Caki2 (cell line): Measurements from ENCODE around the gene CERS6. TPM values are rescaled to one million over a fixed set of nuclear protein-coding genes. Genes with fewer than 3 reads are reported as not detected.

Experiments used
- DNase-seq: peaks from one replicate; pipeline ENCODE4 v3.0.0-alpha.2; 2015; ENCODE audit warnings: low read depth
- in situ Hi-C: cut with HindIII; loops from 2 replicates; pipeline ENCODE4 v1.10.0; 2016; ENCODE audit warnings: low sequenced_read_pairs, low pct_unique_long_range_greater_than_20kb, mixed read lengths
- total RNA-seq: library from RNA; depleted of rRNA; stranded (reverse); fragments of >200 nt; shearing (Covaris generic); gene quantifications from 2 replicates; pipeline ENCODE4 v1.2.3, GENCODE V29; 2014; ENCODE audit warnings: low replicate concordance

The CERS6 gene
- total RNA-seq, 1 experiment from 2014 or later = 7.2 TPM

DNA sequence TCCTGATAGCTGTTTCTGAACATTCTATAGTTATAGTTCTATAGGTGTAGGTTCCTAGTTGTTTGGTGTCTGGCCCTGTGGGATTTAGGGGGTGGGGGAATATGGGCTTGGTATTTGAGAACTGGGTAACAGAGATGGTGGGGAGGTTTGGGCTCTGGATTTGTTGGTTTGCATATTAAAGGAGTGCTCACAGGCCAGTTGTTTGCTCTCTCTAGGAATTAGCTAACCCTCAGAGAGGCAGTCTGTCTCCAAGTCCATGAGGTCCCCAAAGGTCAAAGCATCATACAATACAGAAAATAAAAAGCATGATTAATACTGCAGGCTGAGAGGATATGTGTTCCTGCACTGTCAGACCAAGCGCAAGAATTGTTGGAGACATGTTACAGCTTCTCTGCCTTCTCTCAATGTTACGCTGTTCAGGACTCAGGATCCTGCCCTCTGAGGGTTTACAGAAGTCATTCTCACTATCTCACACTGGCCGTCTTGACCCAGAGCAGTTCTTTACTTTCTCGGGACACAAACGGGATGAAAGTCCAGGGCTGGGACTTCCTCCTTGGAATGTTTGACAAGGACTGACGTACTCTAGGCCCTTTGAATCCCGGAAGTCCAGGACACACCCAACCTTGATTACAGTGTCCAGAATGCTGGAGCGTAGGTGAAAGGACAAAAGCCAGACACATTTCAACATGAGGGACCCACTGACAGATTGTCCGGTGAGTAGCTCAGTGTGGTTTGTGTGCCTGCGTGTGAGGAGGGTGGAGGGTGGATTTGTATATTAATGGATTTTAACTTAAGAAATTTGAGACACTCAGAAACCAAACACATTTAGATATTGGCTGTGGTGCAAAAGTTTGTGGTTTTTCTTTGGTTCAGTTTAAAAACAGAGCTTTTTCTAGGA is 346.1 kb downstream of the CERS6 start, which contains the start of gene NOSTRIN:
TSS of gene NOSTRIN (plus strand) at position 677 of the 898 bp plus-strand sequence. CDS start at position 687, 10 bp downstream.
- in situ Hi-C loops = no loop called here
- no peak for DNase-seq

DNA sequence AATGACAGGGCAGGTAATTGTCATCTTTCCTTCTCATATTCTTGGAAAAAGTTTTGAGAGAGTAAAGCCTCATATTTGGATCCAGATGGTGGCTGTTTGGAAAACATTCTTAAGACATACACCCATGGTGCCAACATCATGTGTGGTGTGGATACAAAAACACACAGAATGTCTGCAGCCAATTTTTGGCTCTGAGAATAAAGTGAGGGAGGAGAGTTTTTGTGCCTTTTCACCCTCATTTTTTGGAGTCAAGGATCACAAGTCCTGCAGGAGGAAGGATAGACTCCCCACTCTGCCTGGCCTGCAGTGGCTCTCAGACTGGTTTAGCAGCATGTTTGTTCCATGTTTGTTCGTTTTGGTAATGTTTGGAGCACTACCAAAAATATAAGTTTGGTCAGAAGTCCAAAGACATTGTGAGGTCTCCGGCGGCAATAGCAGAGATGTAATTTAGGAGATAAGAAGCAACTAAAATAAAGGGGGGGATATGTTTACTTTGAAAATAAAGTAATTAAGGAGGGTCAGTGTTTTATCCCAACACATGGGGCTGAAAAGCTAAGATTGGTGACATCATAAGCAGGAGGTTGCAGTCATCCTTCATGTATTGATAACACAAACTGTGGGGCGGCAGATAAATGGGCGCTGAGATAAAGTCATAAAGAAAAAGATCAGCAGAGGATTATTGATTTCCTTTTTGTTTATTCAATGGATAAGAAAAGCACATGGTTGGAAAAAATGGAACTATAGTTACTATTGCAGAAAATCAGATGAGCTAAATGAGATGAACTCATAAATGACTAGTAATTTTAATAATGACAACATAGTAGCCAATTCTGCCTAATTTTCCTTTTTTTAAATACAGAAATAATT is 347.0 kb downstream of the CERS6 start:
- in situ Hi-C loops = no loop called here

DNA sequence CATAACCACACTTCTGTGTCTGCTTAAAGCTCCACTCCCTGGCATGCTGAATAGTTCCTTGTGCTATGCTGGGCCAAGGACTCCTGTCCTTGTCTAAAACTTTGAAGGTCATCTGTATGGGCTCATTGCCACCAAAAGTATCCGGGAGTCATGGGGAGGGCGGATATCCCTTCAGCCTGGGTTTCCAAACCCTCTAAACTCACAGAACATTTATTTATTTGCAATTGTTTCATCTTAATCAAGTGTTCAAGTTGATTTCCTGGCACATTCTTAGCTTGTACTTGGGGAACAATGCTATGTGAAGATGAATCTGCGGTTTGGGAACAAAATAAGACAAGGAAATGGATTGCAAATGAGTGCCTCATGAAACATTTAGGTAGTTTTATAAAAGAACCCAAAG is 348.1 kb downstream of the CERS6 start:
- in situ Hi-C loops = no loop called here
- no peak for DNase-seq

More for the DNA sequence above, 347.0 kb downstream of the CERS6 start:
- DNase-seq = no peak

DNA sequence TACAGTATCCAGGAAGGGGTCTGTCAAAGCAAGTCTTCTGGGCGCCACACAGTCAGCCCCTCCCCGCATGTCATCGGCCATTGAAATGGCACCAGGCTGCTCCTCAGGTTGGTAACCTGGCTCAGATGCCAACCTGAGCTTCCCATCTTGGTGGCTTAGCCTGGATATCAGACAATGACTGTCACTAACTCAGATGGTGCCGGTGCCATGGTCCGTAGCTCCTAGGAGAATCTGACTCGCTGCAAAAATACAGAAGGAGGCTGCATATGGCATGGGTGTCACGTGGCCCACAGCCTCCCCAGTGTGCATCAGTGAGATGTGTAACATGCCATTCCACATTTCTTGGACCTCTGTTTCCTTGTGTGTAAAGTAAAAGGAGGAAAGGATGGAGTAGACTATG is 349.5 kb downstream of the CERS6 start:
- in situ Hi-C loops = no loop called here
- no peak for DNase-seq

DNA sequence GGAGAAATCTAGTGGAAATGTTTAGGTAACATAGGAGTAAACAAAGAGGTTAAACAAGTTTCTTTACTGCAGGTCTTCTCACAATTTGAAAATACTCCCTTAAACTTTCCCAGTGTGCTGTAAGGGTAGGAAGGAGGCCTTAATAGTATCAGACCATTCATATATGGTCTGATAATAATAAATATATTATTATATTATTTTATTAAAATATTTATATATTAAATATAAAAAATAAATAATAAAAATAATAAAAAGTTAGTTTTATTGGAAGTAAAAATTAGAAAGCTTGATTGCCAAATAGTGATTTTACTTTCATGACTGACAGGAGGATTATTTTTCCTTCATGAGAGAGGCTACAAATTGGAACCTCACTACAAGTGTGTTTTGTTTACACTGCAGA is 353.5 kb downstream of the CERS6 start:
- in situ Hi-C loops = no loop called here
- DNase-seq = no peak

DNA sequence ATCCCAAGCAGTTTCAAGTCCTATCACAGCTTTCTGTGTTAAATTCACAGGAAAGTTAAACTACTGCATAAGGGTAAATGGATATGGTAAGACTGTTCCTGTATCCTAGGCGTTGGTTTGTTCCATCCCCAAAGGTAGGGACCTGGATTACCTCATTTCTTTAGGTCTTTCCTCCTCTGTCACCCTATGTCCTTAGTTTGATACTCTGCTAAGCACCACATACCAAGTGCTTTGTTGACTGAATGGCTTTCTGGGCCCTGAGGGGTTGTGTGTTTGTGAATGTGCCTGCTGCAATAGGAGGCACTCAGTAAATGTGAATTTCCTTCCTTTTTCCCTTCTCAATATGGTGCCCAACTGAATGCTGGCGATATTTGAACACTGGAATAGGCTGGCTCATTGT is 354.2 kb downstream of the CERS6 start:
- in situ Hi-C loops = no loop called here
- no peak for DNase-seq

DNA sequence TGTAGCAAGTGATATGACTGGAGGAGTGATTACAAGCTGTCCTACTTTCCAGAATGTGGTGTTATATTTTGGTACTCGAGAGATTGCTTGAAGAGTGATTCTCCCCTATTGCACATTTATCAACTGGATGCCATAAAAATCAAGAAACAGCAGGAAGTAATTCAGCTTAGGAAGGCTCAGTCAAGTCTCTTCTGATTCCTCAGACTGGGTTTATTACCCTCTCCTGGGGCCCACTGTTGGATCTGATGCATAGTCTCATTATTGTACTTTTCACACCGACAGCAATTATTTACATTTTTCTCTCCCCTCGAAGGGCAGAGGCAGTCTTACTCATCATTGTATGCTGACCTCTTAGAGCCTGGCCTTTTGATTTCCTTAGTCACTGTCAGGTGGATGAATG is 355.6 kb downstream of the CERS6 start:
- in situ Hi-C loops = no loop called here
- no peak for DNase-seq

DNA sequence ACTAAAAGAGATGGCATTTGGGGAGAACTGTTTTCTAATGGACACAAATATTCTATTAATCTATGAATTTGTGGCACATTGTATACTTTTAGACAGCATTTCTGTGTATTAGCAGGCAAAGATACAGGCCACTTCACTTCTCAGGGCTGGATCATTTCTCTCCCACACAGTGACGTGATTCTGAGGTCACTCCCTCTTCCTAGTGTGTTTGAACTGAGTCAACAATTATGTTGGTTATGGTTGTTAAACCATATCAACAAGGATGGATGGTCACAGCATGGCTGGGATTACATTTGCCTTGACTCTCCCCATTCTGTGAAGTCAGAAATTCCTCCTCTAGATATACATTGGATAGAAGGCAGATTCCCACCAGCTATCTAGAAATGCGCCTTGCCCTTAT is 358.0 kb downstream of the CERS6 start:
- in situ Hi-C loops = no loop called here
- no peak for DNase-seq

DNA sequence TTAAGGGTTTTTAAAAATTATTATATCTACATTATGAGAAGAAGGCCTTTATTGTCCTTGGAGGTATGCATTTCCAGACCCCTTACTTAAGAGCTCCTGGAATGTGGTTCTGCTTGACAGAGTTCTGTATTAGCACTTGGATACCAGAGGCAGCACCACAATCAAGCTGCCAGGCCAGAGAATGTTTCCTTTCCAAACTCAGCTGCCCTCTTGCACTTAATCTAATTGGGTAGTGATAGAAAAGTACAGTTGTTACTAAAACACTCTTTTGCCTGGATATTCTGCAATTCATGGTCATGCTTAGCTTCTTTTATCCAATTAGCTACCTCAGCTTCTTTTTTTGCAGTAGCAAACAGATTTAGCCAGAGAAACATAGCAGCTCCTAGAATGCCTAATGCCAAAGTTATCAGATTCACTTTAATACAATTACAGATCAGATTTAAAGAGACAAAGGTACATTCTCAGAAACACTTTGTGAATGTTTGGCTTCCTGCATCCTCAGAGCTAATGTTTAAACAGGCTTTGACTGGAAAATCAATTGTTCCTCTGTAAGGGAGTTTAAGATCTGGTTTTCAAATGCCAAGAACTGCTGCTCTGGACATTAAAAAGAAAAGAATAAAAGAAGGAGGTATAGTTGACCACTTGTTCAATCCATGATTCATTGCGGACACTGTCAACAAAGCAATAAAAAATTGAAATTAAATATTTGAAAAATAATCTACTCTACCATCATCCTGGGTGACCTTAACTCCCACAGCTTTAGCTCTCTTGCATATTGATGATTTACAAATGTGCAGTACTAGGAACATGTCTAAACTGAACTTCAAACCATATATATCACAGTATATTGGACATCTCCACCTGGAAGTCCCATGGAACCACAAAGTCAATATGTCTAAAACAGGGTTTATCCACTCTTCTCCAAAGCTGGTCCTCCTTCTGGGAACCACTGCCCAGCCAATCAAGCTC is 359.2 kb downstream of the CERS6 start:
- DNase-seq = no peak
- in situ Hi-C loops = no loop called here

DNA sequence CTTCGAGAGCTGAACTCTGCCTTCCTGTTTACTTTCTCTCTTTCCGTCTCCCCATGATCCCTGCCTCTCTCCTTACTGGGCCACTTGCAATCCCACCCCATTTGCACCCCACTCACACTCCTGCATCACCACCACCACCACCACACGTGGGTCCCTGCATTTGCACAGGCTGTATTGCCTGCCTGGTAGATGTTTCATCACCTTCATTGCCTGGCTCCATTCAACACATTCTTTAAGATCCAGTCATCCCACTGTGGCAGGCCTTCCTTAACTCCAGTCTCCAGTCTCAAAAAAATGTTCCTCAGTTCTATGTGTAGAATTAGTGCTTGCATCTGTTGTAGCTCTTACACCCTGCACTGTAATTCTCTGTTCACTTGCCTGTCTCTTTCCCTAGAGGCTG is 360.3 kb downstream of the CERS6 start:
- DNase-seq = no peak
- in situ Hi-C loops = no loop called here

DNA sequence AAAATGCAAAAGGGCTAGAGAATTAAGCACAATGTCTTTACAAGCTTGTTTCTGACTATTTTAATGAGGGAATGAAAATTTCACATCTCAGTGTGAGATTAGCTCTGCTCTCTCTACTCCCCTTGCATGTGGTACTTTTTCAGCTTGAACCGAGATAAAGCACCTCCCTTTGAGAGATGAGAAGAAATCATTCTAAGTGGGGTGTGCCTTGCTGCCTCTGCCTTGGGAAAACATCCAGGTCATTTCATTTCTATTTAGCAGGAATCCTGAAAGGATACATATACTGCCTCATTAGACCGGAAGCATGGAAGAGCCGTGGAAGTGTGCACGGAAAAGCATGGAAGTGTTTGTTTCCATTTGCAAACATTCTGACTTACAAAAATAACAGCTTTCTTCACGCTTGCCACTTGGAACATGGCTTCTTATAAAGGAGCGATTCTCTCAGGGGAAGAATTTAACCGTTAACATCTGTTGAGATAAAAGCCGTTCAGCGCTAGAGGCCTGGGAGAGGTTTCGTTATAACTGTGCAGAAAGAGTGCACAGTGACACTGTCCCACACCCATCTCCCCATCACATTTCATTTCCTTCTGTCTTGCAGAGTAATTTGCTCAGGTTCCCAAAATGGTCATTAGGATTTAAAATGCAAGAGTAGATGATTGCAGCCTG is 363.1 kb downstream of the CERS6 start:
- in situ Hi-C loops = no loop called here

DNA sequence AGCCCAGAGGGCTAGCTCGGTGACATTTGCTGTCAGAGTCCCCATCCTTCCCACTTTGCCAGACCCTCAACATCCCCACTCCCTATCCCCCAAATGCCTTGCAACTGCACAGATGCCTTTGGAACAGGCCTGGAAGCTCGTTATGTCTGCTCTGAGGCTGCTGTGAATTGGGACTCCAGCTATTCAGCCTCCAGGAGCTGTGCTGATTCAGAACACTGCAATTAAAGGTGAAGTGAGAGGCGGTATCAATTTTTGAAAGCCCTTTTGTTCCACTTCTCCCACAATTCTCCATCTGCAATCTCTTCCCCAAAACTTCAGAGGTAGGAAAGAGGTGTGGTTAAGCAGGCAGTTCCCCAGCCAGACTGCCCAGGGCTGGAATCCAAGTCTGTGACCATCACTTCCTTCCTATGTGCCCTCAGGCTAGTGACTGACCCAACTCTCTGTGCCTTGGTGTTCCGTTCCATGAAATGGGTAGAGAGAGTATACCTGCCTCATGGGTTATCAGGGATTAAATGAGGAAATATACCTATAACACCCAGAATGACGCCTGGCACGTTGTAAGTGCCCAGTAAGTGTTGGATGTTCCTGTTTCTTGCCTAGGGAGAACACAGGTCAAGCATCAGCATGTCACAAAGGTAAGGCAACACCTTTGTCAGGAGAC is 363.9 kb downstream of the CERS6 start:
- in situ Hi-C loops = no loop called here
- no peak for DNase-seq

More for the DNA sequence above, 363.1 kb downstream of the CERS6 start:
- DNase-seq = no peak

DNA sequence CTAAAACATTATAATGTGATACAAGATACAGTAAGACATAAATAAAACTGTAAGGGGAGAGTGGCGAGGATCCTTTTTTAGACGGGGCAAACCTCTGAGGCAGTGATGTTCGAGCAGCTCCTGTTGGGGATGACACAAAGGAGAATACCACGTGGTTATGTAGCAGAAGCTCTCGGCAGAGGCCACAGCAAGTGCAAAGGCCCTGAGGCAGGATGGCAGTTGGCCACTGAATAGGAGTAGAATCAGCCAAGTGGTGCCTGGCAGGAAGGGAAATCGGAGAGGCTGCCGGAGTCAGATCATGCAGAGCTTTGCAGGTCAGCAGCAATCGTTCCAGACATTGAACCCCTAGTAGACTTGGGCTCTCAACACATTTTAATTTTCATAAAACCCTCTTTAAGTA is 365.5 kb downstream of the CERS6 start:
- in situ Hi-C loops = no loop called here
- no peak for DNase-seq

DNA sequence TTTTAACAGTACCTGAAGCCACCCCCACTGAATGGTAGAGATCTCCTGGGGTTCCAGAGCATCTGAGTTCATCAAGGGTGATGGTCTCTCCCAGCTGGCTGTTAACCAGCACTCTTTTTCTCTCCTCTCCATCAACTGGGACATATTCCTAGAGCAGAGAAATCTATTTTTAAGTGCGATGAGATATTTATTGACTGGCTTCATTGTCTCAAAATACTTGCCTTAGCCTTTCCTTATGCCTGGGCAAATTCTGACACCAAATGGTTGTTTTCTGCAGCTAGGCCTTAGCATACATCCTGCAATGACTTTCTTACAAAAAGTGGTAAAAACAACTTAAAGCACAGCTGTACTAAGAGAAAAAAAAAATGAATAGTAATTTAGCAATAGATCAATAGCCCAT is 365.9 kb downstream of the CERS6 start:
- no peak for DNase-seq
- in situ Hi-C loops = no loop called here
